H1 (cell line): ENCODE results near the gene JAG2. TPM values are rescaled to one million over a fixed set of nuclear protein-coding genes. Genes with fewer than 3 reads are reported as not detected.
A peak's percentile ranks its signal among the peaks of the same experiment; 100 is the strongest.

Source experiments
- CTCF ChIA-PET: fragments of 300-600 bp; sonication (Branson Sonifier 250); formaldehyde crosslinking; loops from one replicate; lab custom pipeline; 2021; ENCODE audit not compliant: partially characterized antibody; lab: Charles Lee
- POLR2A ChIA-PET: fragments of 300-600 bp; sonication (Branson Sonifier 250); formaldehyde crosslinking; loops from one replicate; lab custom pipeline; 2021; ENCODE audit warnings: inconsistent platforms; ENCODE audit not compliant: partially characterized antibody; lab: Charles Lee
- DNase-seq, 2 experiments: peaks; one replicate each; pipeline versions ENCODE4 v3.0.0 to v3.0.0-alpha.2; 2010 to 2022; ENCODE audit warnings: low spot score in 2 of 2, low read depth in 1 of 2, mixed read lengths in 1 of 2
- FAIRE-seq: peaks from 2 replicates; lab custom pipeline; 2011; peaks lifted over from hg19 to GRCh38; lab: Jason Lieb, UNC
- H2AFZ ChIP-seq: 2 replicates; pipeline ENCODE4 v1.8.1; 2012; ENCODE audit warnings: low read length, inconsistent platforms
- H2AK5ac ChIP-seq: 2 replicates; pipeline ENCODE4 v1.6.1; 2013; ENCODE audit warnings: low read depth, low read length
- H2BK120ac ChIP-seq: replicated peaks from 2 replicates; pipeline ENCODE3; 2013; ENCODE audit warnings: low read depth, low read length, inconsistent platforms
- H2BK12ac ChIP-seq: 2 replicates; pipeline ENCODE4 v1.6.1; 2013; ENCODE audit warnings: low read depth, low read length
- H2BK15ac ChIP-seq: 2 replicates; pipeline ENCODE4 v1.6.1; 2013; ENCODE audit warnings: low read length
- H2BK20ac ChIP-seq: 2 replicates; pipeline ENCODE4 v1.6.1; 2013; ENCODE audit warnings: low read length
- H2BK5ac ChIP-seq: 2 replicates; pipeline ENCODE4 v1.6.1; 2013; ENCODE audit warnings: low read depth, low read length
- H3K14ac ChIP-seq: 2 replicates; pipeline ENCODE4 v1.6.1; 2013; ENCODE audit warnings: inconsistent platforms; ENCODE audit not compliant: insufficient read length
- H3K18ac ChIP-seq: 2 replicates; pipeline ENCODE4 v1.6.1; 2013; ENCODE audit warnings: low read length; ENCODE audit errors: extremely low read depth
- H3K23ac ChIP-seq: 2 replicates; pipeline ENCODE4 v1.6.1; 2013; ENCODE audit warnings: inconsistent platforms; ENCODE audit not compliant: insufficient read length
- H3K23me2 ChIP-seq: 2 replicates; pipeline ENCODE4 v1.6.1; 2013; ENCODE audit warnings: low read depth, low read length
- H3K27ac ChIP-seq: 2 replicates; pipeline ENCODE4 v1.6.1; 2011; ENCODE audit warnings: low read depth, low read length, inconsistent platforms
- H3K27me3 ChIP-seq, 4 experiments: replicated peaks in 1 of 4; 1 replicate in 1 of 4; 2 replicates in 3 of 4; pipeline versions ENCODE4 v1.6.1 to v1.8.1; 2011 to 2013; ENCODE audit warnings: low read length in 3 of 4, mild to moderate bottlenecking in 3 of 4, inconsistent platforms in 2 of 4, mixed read lengths in 2 of 4, moderate library complexity in 1 of 4; ENCODE audit not compliant: control insufficient read depth in 3 of 4, insufficient read depth in 3 of 4; ENCODE audit errors: extremely low read depth in 1 of 4
- H3K36me3 ChIP-seq, 4 experiments: 2 replicates each; pipeline versions ENCODE4 v1.6.1 to v1.8.1; 2011 to 2013; ENCODE audit warnings: mild to moderate bottlenecking in 4 of 4, low read length in 3 of 4, moderate library complexity in 2 of 4, control low read depth in 1 of 4, inconsistent platforms in 1 of 4; ENCODE audit not compliant: insufficient read depth in 4 of 4, control insufficient read depth in 2 of 4
- H3K4ac ChIP-seq: replicated peaks from 2 replicates; pipeline ENCODE3; 2013; ENCODE audit warnings: low read length, low read depth, mixed read lengths, inconsistent platforms; ENCODE audit not compliant: insufficient read length
- H3K4me1 ChIP-seq, 4 experiments: replicated peaks in 1 of 4; 1 replicate in 1 of 4; 2 replicates in 3 of 4; pipeline versions ENCODE4 v1.6.1 to v1.8.1; 2011 to 2013; ENCODE audit warnings: low read length in 3 of 4, inconsistent platforms in 2 of 4, mixed read lengths in 1 of 4; ENCODE audit not compliant: insufficient read depth in 4 of 4, control insufficient read depth in 3 of 4
- H3K4me2 ChIP-seq, 2 experiments: 2 replicates each; pipeline versions ENCODE4 v1.6.1 to v1.8.1; 2011 to 2013; ENCODE audit warnings: low read depth in 2 of 2, low read length in 2 of 2, control low read depth in 1 of 2, inconsistent platforms in 1 of 2, mild to moderate bottlenecking in 1 of 2; ENCODE audit not compliant: insufficient read depth in 1 of 2
- H3K4me3 ChIP-seq, 4 experiments: fragments of 200-600, 300-600 bp in 1 of 4; sonication (generic), shearing (Covaris generic), sonication (Bioruptor Twin) in 1 of 4; 2 replicates each; pipeline versions ENCODE4 v1.5.1 to v1.8.1; 2011 to 2016; ENCODE audit warnings: low read length in 4 of 4, low read depth in 3 of 4, control low read depth in 2 of 4, inconsistent platforms in 2 of 4, mild to moderate bottlenecking in 2 of 4, mixed read lengths in 1 of 4, moderate library complexity in 1 of 4; ENCODE audit not compliant: insufficient read depth in 2 of 4; ENCODE audit errors: extremely low read depth in 1 of 4
- H3K56ac ChIP-seq: replicated peaks from 2 replicates; pipeline ENCODE3; 2013; ENCODE audit warnings: low read depth, mild to moderate bottlenecking, mixed read lengths, low read length, inconsistent platforms; ENCODE audit not compliant: insufficient read length
- H3K79me1 ChIP-seq: 2 replicates; pipeline ENCODE4 v1.6.1; 2013; ENCODE audit warnings: low read depth, low read length, control low read depth
- H3K79me2 ChIP-seq, 2 experiments: 2 replicates each; pipeline versions ENCODE4 v1.6.1 to v1.8.1; 2012 to 2013; ENCODE audit warnings: low read length in 2 of 2, mild to moderate bottlenecking in 2 of 2, inconsistent platforms in 1 of 2; ENCODE audit not compliant: insufficient read depth in 2 of 2, control insufficient read depth in 1 of 2
- H3K9ac ChIP-seq, 4 experiments: replicated peaks in 1 of 4; 1 replicate in 1 of 4; 2 replicates in 3 of 4; pipeline versions ENCODE4 v1.6.1 to v1.8.1; 2011 to 2013; ENCODE audit warnings: low read depth in 3 of 4, low read length in 3 of 4, control low read depth in 2 of 4, mild to moderate bottlenecking in 2 of 4, moderate library complexity in 2 of 4, inconsistent platforms in 1 of 4; ENCODE audit errors: extremely low read depth in 1 of 4
- H3K9me3 ChIP-seq, 2 experiments: 2 replicates each; pipeline versions ENCODE4 v1.6.1 to v1.8.1; 2012 to 2013; ENCODE audit warnings: mild to moderate bottlenecking in 2 of 2, moderate library complexity in 2 of 2, control low read depth in 1 of 2, inconsistent platforms in 1 of 2, low read depth in 1 of 2, low read length in 1 of 2, mixed read lengths in 1 of 2; ENCODE audit not compliant: insufficient read depth in 2 of 2
- H4K20me1 ChIP-seq, 2 experiments: replicated peaks in 1 of 2; 2 replicates each; pipeline versions ENCODE3 to v1.8.1; 2011 to 2013; ENCODE audit warnings: inconsistent platforms in 2 of 2, low read length in 2 of 2, mild to moderate bottlenecking in 1 of 2; ENCODE audit not compliant: insufficient read depth in 2 of 2, control insufficient read depth in 1 of 2
- H4K5ac ChIP-seq: 2 replicates; pipeline ENCODE4 v1.6.1; 2013; ENCODE audit warnings: low read length, low read depth, mixed read lengths, inconsistent platforms; ENCODE audit not compliant: insufficient read length
- H4K8ac ChIP-seq: 2 replicates; pipeline ENCODE4 v1.8.0; 2013; ENCODE audit warnings: mild to moderate bottlenecking, moderate library complexity, low read length, inconsistent platforms; ENCODE audit not compliant: insufficient read depth; ENCODE audit errors: extremely low read depth
- H4K91ac ChIP-seq: replicated peaks from 2 replicates; pipeline ENCODE3; 2013; ENCODE audit warnings: low read length, mixed read lengths, inconsistent platforms; ENCODE audit not compliant: insufficient read length
- BACH1 ChIP-seq: IDR thresholded peaks from 2 replicates; pipeline ENCODE4 v1.6.1; 2012; ENCODE audit warnings: low read length, improper control_type of control experiment
- BCL11A ChIP-seq, 2 experiments: IDR thresholded peaks; one replicate each; pipeline ENCODE4 v1.6.1; 2011; ENCODE audit warnings: low read depth in 2 of 2, low read length in 2 of 2, mild to moderate bottlenecking in 2 of 2
- CHD1 ChIP-seq: IDR thresholded peaks from 2 replicates; pipeline ENCODE4 v1.6.1; 2012; ENCODE audit warnings: low read depth, low read length, improper control_type of control experiment
- EGR1 ChIP-seq: IDR thresholded peaks from 2 replicates; pipeline ENCODE4 v1.6.1; 2011; ENCODE audit warnings: low read depth, low read length, borderline replicate concordance
- GABPA ChIP-seq: IDR thresholded peaks from 2 replicates; pipeline ENCODE4 v1.6.1; 2011; ENCODE audit warnings: mild to moderate bottlenecking, low read length, moderate library complexity, borderline replicate concordance; ENCODE audit not compliant: insufficient read depth
- JUN ChIP-seq: IDR thresholded peaks from 2 replicates; pipeline ENCODE4 v1.6.1; 2011; ENCODE audit warnings: low read depth, mild to moderate bottlenecking, improper control_type of control experiment, low read length
- NRF1 ChIP-seq: IDR thresholded peaks from 2 replicates; pipeline ENCODE4 v1.6.1; 2011; ENCODE audit warnings: mild to moderate bottlenecking, low read depth, low read length, improper control_type of control experiment
- POLR2A ChIP-seq, 2 experiments: IDR thresholded peaks; 1 replicate in 1 of 2; 2 replicates in 1 of 2; pipeline ENCODE4 v1.6.1; 2011; ENCODE audit warnings: low read depth in 2 of 2, low read length in 2 of 2, mild to moderate bottlenecking in 2 of 2; ENCODE audit errors: control extremely low read depth in 1 of 2
- RAD21 ChIP-seq, 2 experiments: IDR thresholded peaks in 1 of 2; conservative IDR thresholded peaks in 1 of 2; 2 replicates each; pipeline ENCODE4 v1.6.1; 2011; ENCODE audit warnings: low read depth in 2 of 2, low read length in 2 of 2, improper control_type of control experiment in 1 of 2, inconsistent platforms in 1 of 2, mild to moderate bottlenecking in 1 of 2, moderate library complexity in 1 of 2
- SP2 ChIP-seq: IDR thresholded peaks from 2 replicates; pipeline ENCODE4 v1.6.1; 2012; ENCODE audit warnings: mild to moderate bottlenecking, low read length, inconsistent platforms
- WGBS, 2 experiments: shearing (Covaris generic) in 1 of 2; methylation state at CpG; one replicate each; pipeline versions ENCODE4 v1.1.6 to v1.1.7; 2013 to 2015; ENCODE audit warnings: low lambda C conversion rate in 2 of 2, mixed read lengths in 2 of 2, inconsistent platforms in 1 of 2, low coverage in 1 of 2, missing lambda C conversion rate in 1 of 2; ENCODE audit not compliant: insufficient replicate concordance in 2 of 2, insufficient coverage in 1 of 2, insufficient read length in 1 of 2; ENCODE audit errors: extremely low coverage in 1 of 2, missing lambda C conversion rate in 1 of 2; 5-methylcytosine and 5-hydroxymethylcytosine counted together
- polyA plus RNA-seq, 7 experiments: library from polyadenylated mRNA; depleted of rRNA in 3 of 7; stranded (reverse) in 5 of 7; unstranded in 2 of 7; fragments of >200 nt in 5 of 7; fragments of 200-250 nt in 2 of 7; gene quantifications; 1 replicate in 5 of 7; 2 replicates in 1 of 7; 4 replicates in 1 of 7; pipeline versions ENCODE4 v1.2.1 to v1.2.3, GENCODE V29; 2011 to 2013; ENCODE audit warnings: missing spikeins in 2 of 7, mixed read lengths in 2 of 7
- total RNA-seq: library from RNA; stranded (reverse); fragmentation: NEBNext Ultra II Directional; extraction: Animal tissue kit (Norgen Biotek cat#: 25700); gene quantifications from 2 replicates; pipeline ENCODE4 v1.2.1, GENCODE V29; 2021
- TF ChIP-seq, protein P1 (sequence below): IDR thresholded peaks from 2 replicates; pipeline ENCODE4 v1.6.1; 2012; ENCODE audit warnings: inconsistent platforms

The JAG2 gene
- total and polyA plus RNA-seq, 2 of the 8 experiments (the other 6 are each of a cell fraction or from before 2014, with no cell fraction given): 2.8 to 6.2 TPM

DNA sequence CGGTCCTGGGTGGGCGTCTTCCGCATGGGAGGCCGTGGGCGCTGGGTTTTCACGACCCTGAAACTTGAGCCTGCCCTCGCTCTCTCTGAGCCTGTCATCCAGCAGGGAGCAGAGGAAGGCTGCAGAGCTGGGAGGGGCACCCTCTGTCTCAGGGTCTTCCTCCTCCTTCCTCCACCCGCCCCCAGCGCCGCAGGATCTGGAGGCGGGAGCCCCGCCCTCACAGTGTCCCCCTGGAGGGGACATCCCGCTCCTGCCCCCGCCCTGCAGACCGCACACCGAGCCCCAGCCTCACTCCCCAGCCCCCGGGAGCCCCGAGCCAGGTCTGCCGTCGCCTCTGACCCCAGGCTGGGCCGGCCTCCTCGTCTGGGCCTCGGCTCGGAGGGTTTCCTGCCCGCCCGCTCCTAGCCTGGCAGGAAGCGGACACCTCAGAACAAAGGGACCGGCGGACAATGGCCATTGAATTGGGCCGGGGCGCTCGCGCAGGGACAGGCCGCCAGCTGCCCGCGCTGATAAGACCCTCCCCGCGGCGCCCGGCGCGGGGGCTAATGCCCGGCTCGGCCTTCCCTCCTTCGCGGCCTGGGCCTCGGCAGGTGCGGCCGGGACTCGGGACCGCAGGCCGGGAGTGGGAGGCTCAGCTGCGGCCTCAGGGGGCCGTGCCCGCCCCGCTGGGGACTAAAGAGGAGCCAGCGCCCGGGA lies 27.8 kb upstream of the JAG2 start:
- POLR2A ChIA-PET: no interaction called here
- no peak for TF ChIP-seq SP2
- no peak for TF ChIP-seq NRF1
- TF ChIP-seq POLR2A (IDR thresholded peaks at IDR 0.05; ENCODE audit: control extremely low read depth in 1 of 2, low read depth in 2 of 2, low read length in 2 of 2): no peak
- TF ChIP-seq, protein P1, sequence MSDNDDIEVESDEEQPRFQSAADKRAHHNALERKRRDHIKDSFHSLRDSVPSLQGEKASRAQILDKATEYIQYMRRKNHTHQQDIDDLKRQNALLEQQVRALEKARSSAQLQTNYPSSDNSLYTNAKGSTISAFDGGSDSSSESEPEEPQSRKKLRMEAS: no peak
- no peak for TF ChIP-seq BACH1
- TF ChIP-seq JUN: no peak
- TF ChIP-seq GABPA: peak; percentile 34; the same call in 1 of the 2 replicates
- no peak for TF ChIP-seq CHD1
- TF ChIP-seq RAD21 (IDR thresholded peaks at IDR 0.05 in 1 of 2, conservative IDR thresholded peaks at IDR 0.05 in 1 of 2; ENCODE audit: low read depth in 2 of 2, low read length in 2 of 2): no peak
- TF ChIP-seq BCL11A (IDR thresholded peaks at IDR 0.05; ENCODE audit: low read depth in 2 of 2, low read length in 2 of 2): no peak
- no peak for TF ChIP-seq EGR1

More for the DNA sequence above, 27.8 kb upstream of the JAG2 start:
- no peak overlapping the region for H2AK5ac ChIP-seq
- H2BK120ac ChIP-seq: no peak overlapping the region
- no peak overlapping the region for H2AFZ ChIP-seq
- DNase-seq (peak in 1 of 2 experiments; percentile 78), FAIRE-seq (no peak)
- no peak overlapping the region for H3K4ac ChIP-seq
- no peaks in the 10 kb centered on the region for H3K36me3 ChIP-seq
- peak overlapping the region; percentile 52; the same call in 1 of the 2 replicates for H2BK5ac ChIP-seq
- no peaks in the 10 kb centered on the region for H3K79me1 ChIP-seq
- H3K4me2 ChIP-seq: peak overlapping the region; percentile 45 to 72
- no peak overlapping the region for H3K56ac ChIP-seq
- H3K23ac ChIP-seq: no peak overlapping the region
- H3K9ac ChIP-seq: no peak overlapping the region
- no peak overlapping the region for H2BK20ac ChIP-seq
- H3K79me2 ChIP-seq: no peaks in the 10 kb centered on the region
- 0 out of 2 replicates have a peak overlapping the region, but pooled peaks have one; percentile 53 for H2BK15ac ChIP-seq
- peak overlapping the region; percentile 72 for H4K91ac ChIP-seq
- no peak overlapping the region for H3K14ac ChIP-seq
- H2BK12ac ChIP-seq: peak overlapping the region; percentile 63; the same call in 1 of the 2 replicates
- CTCF ChIA-PET: interaction anchor here (1.1 to 6.2 kb wide), 9 partner anchors 13 to 285 kb away, joined by 3 to 36 read pairs (median 4); no protein-coding TSS in a partner anchor
- peak overlapping the region; percentile 13 to 58 (median 24); a peak in 7 of 8 replicates for H3K4me3 ChIP-seq
- H3K27ac ChIP-seq: no peak overlapping the region
- no peak overlapping the region for H4K5ac ChIP-seq
- H3K4me1 ChIP-seq: peaks cover 0 to 16% (median 10%) of the 10 kb centered on the region in 4 experiments; a peak in 5 of 7 replicates
- H3K18ac ChIP-seq: peak overlapping the region; percentile 71
- H3K27me3 ChIP-seq: peaks cover 0 to 37% (median 19%) of the 10 kb centered on the region in 4 experiments; a peak in 5 of 7 replicates
- peaks cover 0 to 2% of the 10 kb centered on the region in 2 experiments for H4K20me1 ChIP-seq
- no peaks in the 10 kb centered on the region for H3K9me3 ChIP-seq
- H3K23me2 ChIP-seq: peaks cover 4% of the 10 kb centered on the region; the same call in 1 of the 2 replicates
- WGBS, 2 experiments: 8% methylated on average over 26 of the region's 58 CpGs; no CpG with 5 or more reads in 1 of the 2 experiments
- H4K8ac ChIP-seq: peak overlapping the region; percentile 87
